H1 (cell line): Measurements from ENCODE around the gene ZNF771. TPM values are rescaled to one million over a fixed set of nuclear protein-coding genes. Genes with fewer than 3 reads are reported as not detected.
A peak's percentile ranks its signal among the peaks of the same experiment; 100 is the strongest.

ENCODE experiments used
- CTCF ChIA-PET: fragments of 300-600 bp; sonication (Branson Sonifier 250); formaldehyde crosslinking; loops from one replicate; lab custom pipeline; 2021; ENCODE audit not compliant: partially characterized antibody; lab: Charles Lee
- POLR2A ChIA-PET: fragments of 300-600 bp; sonication (Branson Sonifier 250); formaldehyde crosslinking; loops from one replicate; lab custom pipeline; 2021; ENCODE audit warnings: inconsistent platforms; ENCODE audit not compliant: partially characterized antibody; lab: Charles Lee
- DNase-seq, 2 experiments: peaks; one replicate each; pipeline versions ENCODE4 v3.0.0 to v3.0.0-alpha.2; 2010 to 2022; ENCODE audit warnings: low spot score in 2 of 2, low read depth in 1 of 2, mixed read lengths in 1 of 2
- FAIRE-seq: peaks from 2 replicates; lab custom pipeline; 2011; peaks lifted over from hg19 to GRCh38; lab: Jason Lieb, UNC
- H2AFZ ChIP-seq: 2 replicates; pipeline ENCODE4 v1.8.1; 2012; ENCODE audit warnings: low read length, inconsistent platforms
- H2AK5ac ChIP-seq: 2 replicates; pipeline ENCODE4 v1.6.1; 2013; ENCODE audit warnings: low read depth, low read length
- H2BK120ac ChIP-seq: replicated peaks from 2 replicates; pipeline ENCODE3; 2013; ENCODE audit warnings: low read depth, low read length, inconsistent platforms
- H2BK12ac ChIP-seq: 2 replicates; pipeline ENCODE4 v1.6.1; 2013; ENCODE audit warnings: low read depth, low read length
- H2BK15ac ChIP-seq: 2 replicates; pipeline ENCODE4 v1.6.1; 2013; ENCODE audit warnings: low read length
- H2BK20ac ChIP-seq: 2 replicates; pipeline ENCODE4 v1.6.1; 2013; ENCODE audit warnings: low read length
- H2BK5ac ChIP-seq: 2 replicates; pipeline ENCODE4 v1.6.1; 2013; ENCODE audit warnings: low read depth, low read length
- H3K14ac ChIP-seq: 2 replicates; pipeline ENCODE4 v1.6.1; 2013; ENCODE audit warnings: inconsistent platforms; ENCODE audit not compliant: insufficient read length
- H3K18ac ChIP-seq: 2 replicates; pipeline ENCODE4 v1.6.1; 2013; ENCODE audit warnings: low read length; ENCODE audit errors: extremely low read depth
- H3K23ac ChIP-seq: 2 replicates; pipeline ENCODE4 v1.6.1; 2013; ENCODE audit warnings: inconsistent platforms; ENCODE audit not compliant: insufficient read length
- H3K23me2 ChIP-seq: 2 replicates; pipeline ENCODE4 v1.6.1; 2013; ENCODE audit warnings: low read depth, low read length
- H3K27ac ChIP-seq: 2 replicates; pipeline ENCODE4 v1.6.1; 2011; ENCODE audit warnings: low read depth, low read length, inconsistent platforms
- H3K27me3 ChIP-seq, 4 experiments: replicated peaks in 1 of 4; 1 replicate in 1 of 4; 2 replicates in 3 of 4; pipeline versions ENCODE4 v1.6.1 to v1.8.1; 2011 to 2013; ENCODE audit warnings: low read length in 3 of 4, mild to moderate bottlenecking in 3 of 4, inconsistent platforms in 2 of 4, mixed read lengths in 2 of 4, moderate library complexity in 1 of 4; ENCODE audit not compliant: control insufficient read depth in 3 of 4, insufficient read depth in 3 of 4; ENCODE audit errors: extremely low read depth in 1 of 4
- H3K36me3 ChIP-seq, 4 experiments: 2 replicates each; pipeline versions ENCODE4 v1.6.1 to v1.8.1; 2011 to 2013; ENCODE audit warnings: mild to moderate bottlenecking in 4 of 4, low read length in 3 of 4, moderate library complexity in 2 of 4, control low read depth in 1 of 4, inconsistent platforms in 1 of 4; ENCODE audit not compliant: insufficient read depth in 4 of 4, control insufficient read depth in 2 of 4
- H3K4ac ChIP-seq: replicated peaks from 2 replicates; pipeline ENCODE3; 2013; ENCODE audit warnings: low read length, low read depth, mixed read lengths, inconsistent platforms; ENCODE audit not compliant: insufficient read length
- H3K4me1 ChIP-seq, 4 experiments: replicated peaks in 1 of 4; 1 replicate in 1 of 4; 2 replicates in 3 of 4; pipeline versions ENCODE4 v1.6.1 to v1.8.1; 2011 to 2013; ENCODE audit warnings: low read length in 3 of 4, inconsistent platforms in 2 of 4, mixed read lengths in 1 of 4; ENCODE audit not compliant: insufficient read depth in 4 of 4, control insufficient read depth in 3 of 4
- H3K4me2 ChIP-seq, 2 experiments: 2 replicates each; pipeline versions ENCODE4 v1.6.1 to v1.8.1; 2011 to 2013; ENCODE audit warnings: low read depth in 2 of 2, low read length in 2 of 2, control low read depth in 1 of 2, inconsistent platforms in 1 of 2, mild to moderate bottlenecking in 1 of 2; ENCODE audit not compliant: insufficient read depth in 1 of 2
- H3K4me3 ChIP-seq, 4 experiments: fragments of 200-600, 300-600 bp in 1 of 4; sonication (generic), shearing (Covaris generic), sonication (Bioruptor Twin) in 1 of 4; 2 replicates each; pipeline versions ENCODE4 v1.5.1 to v1.8.1; 2011 to 2016; ENCODE audit warnings: low read length in 4 of 4, low read depth in 3 of 4, control low read depth in 2 of 4, inconsistent platforms in 2 of 4, mild to moderate bottlenecking in 2 of 4, mixed read lengths in 1 of 4, moderate library complexity in 1 of 4; ENCODE audit not compliant: insufficient read depth in 2 of 4; ENCODE audit errors: extremely low read depth in 1 of 4
- H3K56ac ChIP-seq: replicated peaks from 2 replicates; pipeline ENCODE3; 2013; ENCODE audit warnings: low read depth, mild to moderate bottlenecking, mixed read lengths, low read length, inconsistent platforms; ENCODE audit not compliant: insufficient read length
- H3K79me1 ChIP-seq: 2 replicates; pipeline ENCODE4 v1.6.1; 2013; ENCODE audit warnings: low read depth, low read length, control low read depth
- H3K79me2 ChIP-seq, 2 experiments: 2 replicates each; pipeline versions ENCODE4 v1.6.1 to v1.8.1; 2012 to 2013; ENCODE audit warnings: low read length in 2 of 2, mild to moderate bottlenecking in 2 of 2, inconsistent platforms in 1 of 2; ENCODE audit not compliant: insufficient read depth in 2 of 2, control insufficient read depth in 1 of 2
- H3K9ac ChIP-seq, 4 experiments: replicated peaks in 1 of 4; 1 replicate in 1 of 4; 2 replicates in 3 of 4; pipeline versions ENCODE4 v1.6.1 to v1.8.1; 2011 to 2013; ENCODE audit warnings: low read depth in 3 of 4, low read length in 3 of 4, control low read depth in 2 of 4, mild to moderate bottlenecking in 2 of 4, moderate library complexity in 2 of 4, inconsistent platforms in 1 of 4; ENCODE audit errors: extremely low read depth in 1 of 4
- H3K9me3 ChIP-seq, 2 experiments: 2 replicates each; pipeline versions ENCODE4 v1.6.1 to v1.8.1; 2012 to 2013; ENCODE audit warnings: mild to moderate bottlenecking in 2 of 2, moderate library complexity in 2 of 2, control low read depth in 1 of 2, inconsistent platforms in 1 of 2, low read depth in 1 of 2, low read length in 1 of 2, mixed read lengths in 1 of 2; ENCODE audit not compliant: insufficient read depth in 2 of 2
- H4K20me1 ChIP-seq, 2 experiments: replicated peaks in 1 of 2; 2 replicates each; pipeline versions ENCODE3 to v1.8.1; 2011 to 2013; ENCODE audit warnings: inconsistent platforms in 2 of 2, low read length in 2 of 2, mild to moderate bottlenecking in 1 of 2; ENCODE audit not compliant: insufficient read depth in 2 of 2, control insufficient read depth in 1 of 2
- H4K5ac ChIP-seq: 2 replicates; pipeline ENCODE4 v1.6.1; 2013; ENCODE audit warnings: low read length, low read depth, mixed read lengths, inconsistent platforms; ENCODE audit not compliant: insufficient read length
- H4K8ac ChIP-seq: 2 replicates; pipeline ENCODE4 v1.8.0; 2013; ENCODE audit warnings: mild to moderate bottlenecking, moderate library complexity, low read length, inconsistent platforms; ENCODE audit not compliant: insufficient read depth; ENCODE audit errors: extremely low read depth
- H4K91ac ChIP-seq: replicated peaks from 2 replicates; pipeline ENCODE3; 2013; ENCODE audit warnings: low read length, mixed read lengths, inconsistent platforms; ENCODE audit not compliant: insufficient read length
- ASH2L ChIP-seq: fragments of 200-600, 300-600 bp; sonication (generic); IDR thresholded peaks from one replicate; pipeline ENCODE4 v1.7.1; 2017; ENCODE audit warnings: low read length
- BCL11A ChIP-seq, 2 experiments: IDR thresholded peaks; one replicate each; pipeline ENCODE4 v1.6.1; 2011; ENCODE audit warnings: low read depth in 2 of 2, low read length in 2 of 2, mild to moderate bottlenecking in 2 of 2
- HDAC6 ChIP-seq: IDR thresholded peaks from one replicate; pipeline ENCODE4 v1.7.1; 2012; ENCODE audit warnings: low read depth, mild to moderate bottlenecking, inconsistent platforms, low read length, moderate library complexity
- SAP30 ChIP-seq: fragments of 300-600 bp; sonication (generic); IDR thresholded peaks from 2 replicates; pipeline ENCODE4 v1.7.1; 2012; ENCODE audit warnings: low read length, moderate library complexity, mild to moderate bottlenecking, inconsistent platforms; ENCODE audit not compliant: insufficient read depth, insufficient replicate concordance
- SRF ChIP-seq: IDR thresholded peaks from 2 replicates; pipeline ENCODE4 v1.6.1; 2011; ENCODE audit warnings: mild to moderate bottlenecking, low read depth, low read length, moderate library complexity
- WGBS, 2 experiments: shearing (Covaris generic) in 1 of 2; methylation state at CpG; one replicate each; pipeline versions ENCODE4 v1.1.6 to v1.1.7; 2013 to 2015; ENCODE audit warnings: low lambda C conversion rate in 2 of 2, mixed read lengths in 2 of 2, inconsistent platforms in 1 of 2, low coverage in 1 of 2, missing lambda C conversion rate in 1 of 2; ENCODE audit not compliant: insufficient replicate concordance in 2 of 2, insufficient coverage in 1 of 2, insufficient read length in 1 of 2; ENCODE audit errors: extremely low coverage in 1 of 2, missing lambda C conversion rate in 1 of 2; 5-methylcytosine and 5-hydroxymethylcytosine counted together
- polyA plus RNA-seq, 7 experiments: library from polyadenylated mRNA; depleted of rRNA in 3 of 7; stranded (reverse) in 5 of 7; unstranded in 2 of 7; fragments of >200 nt in 5 of 7; fragments of 200-250 nt in 2 of 7; gene quantifications; 1 replicate in 5 of 7; 2 replicates in 1 of 7; 4 replicates in 1 of 7; pipeline versions ENCODE4 v1.2.1 to v1.2.3, GENCODE V29; 2011 to 2013; ENCODE audit warnings: missing spikeins in 2 of 7, mixed read lengths in 2 of 7
- total RNA-seq: library from RNA; stranded (reverse); fragmentation: NEBNext Ultra II Directional; extraction: Animal tissue kit (Norgen Biotek cat#: 25700); gene quantifications from 2 replicates; pipeline ENCODE4 v1.2.1, GENCODE V29; 2021

Gene ZNF771
- total and polyA plus RNA-seq, 2 of the 8 experiments (the other 6 are each of a cell fraction or from before 2014, with no cell fraction given) = 10.6 to 15.7 TPM

GRCh38 chr16:30382111-30382881 lies 25.1 kb upstream of the ZNF771 start, which contains the start of gene SEPTIN1:
TSS of gene SEPTIN1 (minus strand) at chr16:30382561. CDS start at chr16:30382542, 19 bp downstream.
- TF ChIP-seq ASH2L (no peak), BCL11A (IDR thresholded peaks at IDR 0.05; ENCODE audit: low read depth in 2 of 2, low read length in 2 of 2) (no peak), SAP30 (no peak), HDAC6 (no peak), SRF (no peak)
- POLR2A ChIA-PET = interaction anchor here (0.8 to 13.6 kb wide), 5 partner anchors 11 to 32 kb away, joined by 3 to 151 read pairs (median 3); partner anchors contain the start of genes ZNF48 and ZNF771

More at GRCh38 chr16:30382111-30382881, 25.1 kb upstream of the ZNF771 start, which contains the start of gene SEPTIN1:
- FAIRE-seq (no peak), DNase-seq (no peak)
- H3K18ac ChIP-seq = no peak within 1 kb of the TSS
- H2BK15ac ChIP-seq = 0 out of 2 replicates have a peak within 1 kb of the TSS, but pooled peaks have one; percentile 67
- H2BK120ac ChIP-seq = no peak within 1 kb of the TSS
- H4K5ac ChIP-seq = no peak within 1 kb of the TSS
- no peak within 1 kb of the TSS; the same call in 1 of the 2 replicates for H4K8ac ChIP-seq
- H2BK12ac ChIP-seq = no peak within 1 kb of the TSS
- no peak within 1 kb of the TSS for H3K56ac ChIP-seq
- no peak within 1 kb of the TSS for H3K4me2 ChIP-seq
- no peak within 1 kb of the TSS for H2BK20ac ChIP-seq
- no peak within 1 kb of the TSS for H3K9ac ChIP-seq
- no peak within 1 kb of the TSS for H4K91ac ChIP-seq
- peaks cover 8% of the 10 kb centered on the region for H3K23me2 ChIP-seq
- no peak within 1 kb of the TSS for H2BK5ac ChIP-seq
- no peak within 1 kb of the TSS for H3K14ac ChIP-seq
- H2AFZ ChIP-seq = no peak within 1 kb of the TSS
- H3K9me3 ChIP-seq = no peaks in the 10 kb centered on the region
- no peak within 1 kb of the TSS for H3K23ac ChIP-seq
- H3K4me1 ChIP-seq = peaks cover 0 to 2% (median 2%) of the 10 kb centered on the region in 4 experiments; a peak in 4 of 7 replicates
- 87% methylated on average over 12 of the region's 12 CpGs; no CpG with 5 or more reads in 1 of the 2 experiments for WGBS, 2 experiments
- no peak within 1 kb of the TSS for H3K27ac ChIP-seq
- H3K27me3 ChIP-seq = no peaks in the 10 kb centered on the region
- H3K36me3 ChIP-seq = no peaks in the 10 kb centered on the region
- no peak within 1 kb of the TSS for H3K4me3 ChIP-seq
- CTCF ChIA-PET = interaction anchor here (1.0 to 2.5 kb wide), 7 partner anchors 12 to 232 kb away, joined by 3 to 9 read pairs (median 3); partner anchors contain the start of gene TBC1D10B
- no peaks in the 10 kb centered on the region for H4K20me1 ChIP-seq
- H3K4ac ChIP-seq = no peak within 1 kb of the TSS
- H2AK5ac ChIP-seq = no peak within 1 kb of the TSS; the same call in 1 of the 2 replicates
- H3K79me2 ChIP-seq = no peaks in the 10 kb centered on the region
- H3K79me1 ChIP-seq = no peaks in the 10 kb centered on the region
